ENCODE results near the gene GATA5.
A peak's percentile ranks its signal among the peaks of the same experiment; 100 is the strongest.

Gene GATA5, protein sequence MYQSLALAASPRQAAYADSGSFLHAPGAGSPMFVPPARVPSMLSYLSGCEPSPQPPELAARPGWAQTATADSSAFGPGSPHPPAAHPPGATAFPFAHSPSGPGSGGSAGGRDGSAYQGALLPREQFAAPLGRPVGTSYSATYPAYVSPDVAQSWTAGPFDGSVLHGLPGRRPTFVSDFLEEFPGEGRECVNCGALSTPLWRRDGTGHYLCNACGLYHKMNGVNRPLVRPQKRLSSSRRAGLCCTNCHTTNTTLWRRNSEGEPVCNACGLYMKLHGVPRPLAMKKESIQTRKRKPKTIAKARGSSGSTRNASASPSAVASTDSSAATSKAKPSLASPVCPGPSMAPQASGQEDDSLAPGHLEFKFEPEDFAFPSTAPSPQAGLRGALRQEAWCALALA

DNA sequence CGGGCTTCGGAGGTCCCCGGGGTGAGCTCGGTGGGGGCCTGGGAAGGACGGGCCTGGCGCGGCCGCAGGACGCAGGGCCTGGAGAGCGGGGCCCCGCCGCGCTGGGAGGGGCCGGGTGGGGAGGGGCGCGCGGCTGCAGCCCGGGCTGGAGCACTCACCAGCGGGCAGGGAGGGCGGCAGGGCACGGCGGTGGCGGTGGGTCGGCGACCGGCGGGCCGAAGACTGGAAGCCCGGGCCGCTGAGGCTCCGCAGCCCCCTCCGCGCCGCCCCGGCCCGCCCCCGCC, at the start of gene GATA5:
TSS of gene GATA5 (minus strand) at position 224 of the 284 bp plus-strand sequence. CDS start 474 bp downstream, outside the sequence.
- DNase-seq: no peak

DNA sequence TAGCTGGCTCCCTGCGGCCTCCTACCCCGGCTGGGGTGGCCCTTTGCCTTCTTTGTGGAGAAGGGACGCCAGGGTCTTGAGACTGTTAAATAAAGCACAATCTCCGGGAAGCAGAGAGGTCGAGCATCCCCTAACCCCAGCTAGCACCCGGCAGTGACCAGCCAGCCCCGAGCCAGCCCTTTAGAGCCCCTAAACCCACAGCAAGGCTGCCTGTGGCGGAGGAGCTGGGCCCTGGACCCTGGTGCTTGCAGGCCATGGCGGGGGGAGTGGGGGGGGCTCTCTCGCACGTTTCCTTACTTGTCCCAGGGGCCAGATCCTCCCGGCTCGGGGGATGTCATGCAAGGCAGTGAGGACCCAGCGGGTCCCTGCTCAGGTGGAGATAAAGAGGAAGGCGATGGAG, 49.2 kb upstream of the GATA5 start:
- no peak for DNase-seq

DNA sequence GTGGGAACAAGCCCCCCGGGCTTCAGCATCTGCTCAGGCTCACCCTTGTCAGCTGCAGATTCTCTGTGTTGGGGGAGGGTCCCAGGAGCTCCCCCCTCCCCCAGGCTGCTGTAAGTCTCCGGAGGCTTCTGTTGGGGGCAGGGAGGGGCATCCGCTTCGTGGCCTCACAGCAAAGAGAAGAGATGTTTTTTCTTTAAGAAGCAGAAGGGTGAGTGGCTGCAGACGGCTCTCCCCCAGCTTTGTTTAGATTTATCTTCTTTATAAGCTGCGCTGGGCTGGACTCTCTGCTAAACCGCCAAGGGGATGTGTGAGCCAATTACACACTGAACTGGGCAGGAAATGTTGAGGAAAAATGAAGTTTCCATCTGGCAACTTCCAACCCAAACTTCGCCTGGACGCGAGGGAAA, 48.7 kb upstream of the GATA5 start:
- no peak for DNase-seq

DNA sequence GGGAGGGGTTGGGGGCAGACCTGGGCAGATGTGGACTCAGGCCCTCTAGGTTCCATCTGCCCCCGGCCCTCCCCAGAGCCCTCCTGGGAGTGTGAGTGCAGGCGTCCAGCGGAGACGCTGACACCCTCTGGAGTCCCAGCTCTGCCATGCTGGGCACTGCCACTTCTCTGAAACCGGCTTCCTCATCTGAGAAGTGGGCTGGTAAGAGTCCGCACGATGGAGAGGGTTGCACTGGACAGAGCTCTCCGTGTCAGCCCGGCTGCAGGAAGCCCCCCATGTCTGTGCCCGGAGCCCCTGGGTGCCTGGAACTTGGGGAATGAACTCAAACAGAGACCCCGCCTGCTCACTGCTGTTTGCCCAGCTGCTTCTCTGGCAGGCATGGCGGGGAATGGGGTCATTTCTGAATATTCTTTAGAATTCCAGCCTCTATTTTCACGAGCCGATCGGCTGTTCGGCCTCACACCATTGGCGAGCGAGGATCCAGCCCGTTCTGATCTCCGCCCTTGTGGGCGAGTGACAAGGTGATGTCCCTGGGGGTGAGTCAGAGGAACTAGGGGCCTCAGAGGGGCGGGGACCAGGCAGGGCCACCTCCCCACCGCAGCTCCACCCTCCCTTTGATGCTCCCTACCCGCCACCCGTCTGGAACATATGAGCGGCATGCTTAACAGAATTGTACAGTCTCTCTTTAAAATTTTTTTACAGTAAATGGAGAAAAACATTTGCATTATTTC, 47.8 kb upstream of the GATA5 start:
- DNase-seq: no peak

DNA sequence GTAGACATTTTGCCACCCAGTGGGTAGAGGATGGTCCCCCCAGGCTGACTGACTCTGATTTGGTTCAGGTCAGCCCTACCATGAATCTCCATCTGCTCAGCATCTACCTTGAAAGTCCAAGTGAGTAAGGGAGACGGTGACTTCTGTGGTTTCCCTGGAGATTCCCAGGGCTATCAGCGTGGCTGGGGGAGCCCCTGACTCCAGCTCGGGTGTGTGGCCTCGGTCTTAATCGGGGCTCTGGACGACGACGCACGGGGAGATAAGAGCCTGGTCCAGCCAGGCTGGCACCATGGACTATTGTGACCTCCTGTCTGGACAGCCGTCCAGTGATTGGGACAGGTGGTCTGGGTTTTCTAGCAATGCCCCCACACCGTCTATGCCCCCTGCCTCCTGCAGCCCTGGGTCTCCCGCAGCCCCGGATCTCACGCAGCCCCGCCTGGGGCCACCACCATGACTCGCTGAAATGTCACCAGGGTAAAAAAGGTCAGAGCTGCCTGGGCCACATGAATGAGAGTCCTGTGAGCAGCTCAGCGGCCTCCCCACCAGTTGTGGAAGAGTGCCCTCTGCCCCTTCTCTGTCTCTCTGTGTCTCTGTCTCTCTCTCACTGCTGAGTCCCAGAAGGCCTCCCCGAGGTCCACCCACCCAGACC, 47.1 kb upstream of the GATA5 start:
- no peak for DNase-seq

DNA sequence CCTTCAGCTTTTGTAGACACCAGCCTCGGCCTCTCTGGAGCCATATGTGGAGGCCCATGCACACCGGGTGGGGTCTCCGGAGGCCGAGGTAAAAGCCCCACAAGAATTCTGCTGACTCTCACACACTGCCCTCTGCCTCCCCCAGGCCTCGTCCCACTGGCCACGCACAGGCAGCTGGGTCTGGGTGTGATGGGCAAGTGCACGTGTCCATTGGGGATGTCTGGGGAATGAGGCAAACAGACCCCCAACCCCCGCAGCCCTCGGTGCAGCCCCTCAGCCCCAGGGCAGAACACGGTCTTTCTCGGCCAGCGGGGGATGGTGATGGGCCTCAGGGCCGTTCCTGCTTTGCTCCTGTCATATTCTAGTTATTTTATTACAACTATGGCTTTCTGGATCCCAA, 44.0 kb upstream of the GATA5 start:
- DNase-seq: no peak

DNA sequence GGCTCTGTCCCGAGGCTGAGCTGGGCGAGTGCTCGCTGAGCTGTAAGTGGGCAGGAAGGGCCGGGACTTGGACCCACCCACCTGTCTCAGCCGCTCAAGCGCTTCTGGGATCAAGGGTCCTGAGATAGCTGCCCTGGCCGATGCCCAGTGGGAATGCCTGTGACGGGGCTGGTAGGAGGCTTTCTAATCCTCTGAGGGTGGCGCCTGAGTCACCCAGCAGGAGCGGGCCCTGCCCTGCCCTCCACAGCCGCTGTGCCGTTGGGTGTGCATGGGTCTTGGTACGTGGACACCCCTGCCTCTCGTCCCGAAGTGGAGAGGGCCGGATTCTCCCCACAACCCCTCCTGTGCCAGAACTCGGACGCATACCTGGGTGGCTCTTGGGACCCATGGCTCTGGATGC, 43.1 kb upstream of the GATA5 start:
- no peak for DNase-seq

DNA sequence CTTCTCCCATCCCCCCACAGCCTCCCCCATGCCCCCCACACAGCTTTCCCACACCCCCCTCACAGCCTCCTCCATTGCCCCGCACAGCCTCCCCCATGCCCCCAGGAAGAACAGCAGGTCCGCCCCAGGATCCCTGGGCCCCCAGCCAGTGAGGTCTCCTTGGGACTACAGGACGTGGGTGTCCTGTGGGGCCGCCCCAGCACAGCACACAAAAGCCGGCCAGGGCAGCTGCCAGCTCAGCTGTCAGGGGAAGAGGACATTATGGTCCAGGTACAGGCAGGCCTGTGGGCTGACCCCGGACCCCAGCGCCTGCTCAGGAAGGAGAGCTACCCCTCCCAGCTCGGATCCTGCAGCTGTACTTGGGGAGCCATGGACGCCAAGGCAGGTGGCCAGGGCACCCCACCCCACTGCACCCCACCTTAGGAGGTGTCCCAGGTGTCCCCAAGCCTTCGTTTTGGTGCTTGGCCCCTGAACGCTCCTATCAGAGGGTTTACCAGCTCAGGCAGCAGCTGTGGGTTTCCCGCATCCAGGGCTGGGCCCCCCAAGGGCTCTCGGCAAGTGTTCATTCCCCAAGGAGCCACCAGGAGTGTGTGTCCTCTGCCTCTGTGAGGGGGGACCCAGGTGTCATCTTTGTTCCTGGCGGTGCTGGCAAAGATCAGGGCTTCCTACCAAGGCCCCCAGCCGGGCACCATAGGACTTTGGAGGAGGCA, 42.3 kb upstream of the GATA5 start:
- no peak for DNase-seq

DNA sequence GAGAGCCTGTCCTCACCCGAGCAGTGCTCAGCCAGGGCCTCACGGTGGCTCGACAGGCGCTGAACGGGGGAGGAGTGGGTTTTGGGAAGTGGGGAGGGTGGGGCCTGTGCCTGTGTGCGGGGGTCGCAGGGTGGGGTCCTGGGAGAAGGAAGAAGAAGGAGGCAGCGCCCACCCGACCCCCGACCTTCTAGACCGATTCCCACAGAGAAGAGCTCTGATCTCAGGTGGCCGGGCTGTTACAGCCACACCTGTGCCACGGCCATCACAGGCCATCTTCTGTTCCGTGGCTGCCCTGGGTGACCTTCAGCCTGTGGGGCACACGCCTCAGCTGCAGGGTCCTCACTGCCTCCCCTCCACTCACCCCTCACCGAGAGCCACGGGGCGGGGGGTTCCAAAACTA, 41.4 kb upstream of the GATA5 start:
- no peak for DNase-seq

DNA sequence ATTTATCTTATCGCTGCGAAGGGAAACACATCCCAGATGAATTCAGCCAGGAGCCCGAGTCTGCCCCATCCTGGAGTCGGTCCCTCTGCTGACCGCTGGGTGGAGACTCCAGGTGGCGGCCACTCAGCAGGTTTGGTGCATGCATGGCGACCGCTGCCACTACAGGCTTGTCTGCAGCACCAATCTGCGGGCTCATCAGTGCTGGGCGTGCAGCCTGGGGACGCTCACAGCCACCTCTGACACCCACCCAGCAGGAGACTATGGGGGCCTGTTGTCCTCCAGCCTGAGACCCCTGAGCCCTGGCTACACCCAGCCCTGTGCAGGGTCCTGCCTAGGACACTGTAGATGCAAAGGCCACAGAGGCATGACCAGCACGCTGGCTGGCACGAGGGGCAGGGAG, 40.5 kb upstream of the GATA5 start:
- peak in 1 of 2 experiments; percentile 53 for DNase-seq

DNA sequence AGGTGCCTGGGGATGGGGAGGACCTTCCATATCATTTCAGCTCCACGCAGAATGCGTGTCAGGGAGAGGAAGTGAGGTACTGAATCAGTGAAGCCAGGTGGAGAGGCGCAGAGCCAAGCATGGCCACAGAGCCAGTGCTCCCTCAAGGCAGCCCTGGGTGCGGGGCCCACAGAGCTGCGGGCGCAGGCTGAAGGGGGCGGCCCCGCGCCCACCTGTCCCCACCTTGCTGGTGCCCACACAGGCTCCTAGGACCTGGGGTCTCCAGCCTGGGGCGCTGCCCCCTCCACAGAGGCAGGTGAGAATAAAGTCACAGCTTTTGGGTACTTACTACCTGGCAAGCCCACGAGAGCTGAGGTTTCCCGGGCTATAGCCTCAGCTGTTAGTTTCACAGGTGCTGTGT, 40.0 kb upstream of the GATA5 start:
- DNase-seq: no peak

DNA sequence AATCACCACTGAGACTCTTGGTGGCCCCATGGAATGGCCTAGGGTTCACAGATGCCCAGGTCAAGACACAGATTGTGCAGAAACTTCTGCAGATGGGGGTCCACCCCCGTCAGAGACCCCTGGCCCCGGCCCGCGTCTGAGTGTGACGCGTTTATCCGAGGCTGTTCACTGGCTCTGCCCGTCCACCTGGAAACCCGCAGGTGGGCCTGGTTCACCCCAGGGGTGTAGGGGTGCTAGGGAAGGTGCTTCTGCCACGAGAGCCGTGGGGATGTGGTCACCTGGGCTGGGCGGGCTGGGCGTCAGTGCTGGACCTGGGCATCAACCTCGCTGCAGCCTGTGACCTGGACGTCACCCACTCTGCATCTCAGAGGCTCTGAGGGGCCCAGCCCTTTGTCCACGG, 39.5 kb upstream of the GATA5 start:
- no peak for DNase-seq

DNA sequence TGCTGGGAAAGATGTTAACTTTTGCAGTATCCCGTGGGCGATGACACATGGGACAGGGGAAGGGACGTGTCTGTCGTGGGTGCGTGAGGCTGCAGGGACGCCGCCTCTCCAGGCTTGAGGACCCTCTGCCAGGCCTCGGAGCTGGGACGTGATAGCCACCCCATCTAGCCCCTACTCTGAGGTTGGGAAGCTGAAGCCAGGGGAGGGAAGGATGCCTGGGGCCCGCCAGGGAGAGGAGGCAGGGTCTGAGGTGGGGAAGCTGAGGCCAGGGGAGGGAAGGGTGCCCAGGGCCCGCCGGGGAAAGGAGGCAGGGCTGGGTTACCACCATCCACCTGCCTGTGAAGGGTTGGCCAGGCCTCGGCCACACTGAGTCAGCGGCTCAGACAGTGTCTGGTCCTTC, 38.2 kb upstream of the GATA5 start:
- DNase-seq: no peak

DNA sequence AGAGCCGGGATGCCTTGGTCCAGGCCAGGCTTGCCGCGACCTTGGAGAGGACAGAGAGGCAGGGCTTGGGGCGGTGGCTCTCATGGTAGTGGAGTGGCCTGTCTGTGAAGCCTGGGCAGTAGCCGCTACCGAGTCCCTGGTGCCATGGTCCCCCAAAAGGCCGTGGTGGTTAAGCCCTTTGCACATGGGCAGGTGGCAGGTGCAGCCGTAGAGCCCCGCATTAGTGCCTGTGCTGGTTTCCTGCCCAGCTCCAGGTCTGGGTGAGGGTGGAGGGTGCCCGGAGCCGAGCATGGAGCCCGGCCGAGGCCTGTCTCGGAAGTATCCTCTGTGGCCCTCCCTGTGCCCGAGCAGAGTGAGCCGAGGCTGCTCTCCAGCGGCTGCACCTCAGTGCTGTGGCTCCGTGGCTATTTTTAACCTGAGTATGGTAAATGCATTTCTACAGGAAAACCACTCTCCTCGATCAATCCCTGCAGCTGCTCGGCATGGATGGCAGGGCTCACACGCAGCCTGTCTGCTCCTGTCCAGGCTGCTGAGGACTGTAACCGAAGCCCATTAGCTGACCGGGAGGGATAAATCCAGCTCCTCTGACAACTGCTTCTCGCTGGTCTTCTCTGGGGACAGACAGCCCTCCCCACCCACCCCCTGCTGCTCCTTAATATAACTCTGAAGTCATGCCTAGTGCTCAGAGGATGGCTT, 36.3 kb upstream of the GATA5 start:
- no peak for DNase-seq

DNA sequence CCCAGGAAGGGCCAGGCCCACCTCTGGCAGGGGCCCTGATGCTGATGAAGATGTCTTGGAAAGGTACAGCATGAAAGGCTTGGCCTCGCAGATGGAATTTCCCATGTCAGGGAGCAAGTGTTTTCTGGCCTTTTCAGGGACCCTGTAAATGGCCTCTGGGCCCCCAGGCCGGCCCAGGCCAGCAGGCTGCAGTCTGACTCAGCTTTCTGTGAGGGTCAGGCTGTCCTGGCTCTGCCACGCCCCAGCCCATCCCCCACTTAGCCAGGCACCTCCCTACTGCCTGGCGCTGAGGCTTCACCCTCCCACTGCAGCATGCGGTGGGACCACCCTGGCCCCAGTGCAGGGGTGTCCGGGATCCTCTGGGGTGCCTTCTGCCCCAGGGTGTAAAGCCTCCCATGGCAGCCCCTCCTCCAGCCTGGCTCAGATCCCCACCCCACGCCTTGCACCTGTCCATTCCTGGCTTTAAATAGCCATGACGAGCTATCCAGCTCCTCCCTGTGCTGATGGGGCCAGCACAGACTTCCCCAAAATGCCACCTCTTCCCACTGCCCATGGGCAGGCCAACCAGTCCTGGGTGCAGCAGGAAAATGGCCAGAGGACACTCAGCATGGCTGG, 35.6 kb upstream of the GATA5 start:
- DNase-seq: no peak

DNA sequence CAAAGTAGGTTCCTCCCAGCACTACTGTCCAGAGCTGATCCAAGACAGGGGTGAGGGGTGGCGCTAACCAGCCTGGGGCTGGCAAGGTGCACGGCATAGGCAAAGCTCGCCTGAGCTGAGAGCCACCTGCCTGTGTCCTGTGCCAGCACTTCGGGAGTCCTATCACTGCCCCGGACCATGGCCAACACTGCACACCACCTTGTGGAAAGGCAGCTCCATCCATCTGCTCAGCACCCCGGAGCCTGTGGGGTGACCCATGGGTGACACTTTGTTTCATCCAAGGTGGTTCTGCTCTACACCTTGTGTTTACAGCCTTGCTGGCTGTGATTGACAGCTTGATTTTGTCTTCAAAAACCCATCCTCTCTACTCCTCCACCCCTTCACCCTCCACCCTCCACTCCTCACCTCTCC, 32.9 kb upstream of the GATA5 start:
- DNase-seq: no peak

DNA sequence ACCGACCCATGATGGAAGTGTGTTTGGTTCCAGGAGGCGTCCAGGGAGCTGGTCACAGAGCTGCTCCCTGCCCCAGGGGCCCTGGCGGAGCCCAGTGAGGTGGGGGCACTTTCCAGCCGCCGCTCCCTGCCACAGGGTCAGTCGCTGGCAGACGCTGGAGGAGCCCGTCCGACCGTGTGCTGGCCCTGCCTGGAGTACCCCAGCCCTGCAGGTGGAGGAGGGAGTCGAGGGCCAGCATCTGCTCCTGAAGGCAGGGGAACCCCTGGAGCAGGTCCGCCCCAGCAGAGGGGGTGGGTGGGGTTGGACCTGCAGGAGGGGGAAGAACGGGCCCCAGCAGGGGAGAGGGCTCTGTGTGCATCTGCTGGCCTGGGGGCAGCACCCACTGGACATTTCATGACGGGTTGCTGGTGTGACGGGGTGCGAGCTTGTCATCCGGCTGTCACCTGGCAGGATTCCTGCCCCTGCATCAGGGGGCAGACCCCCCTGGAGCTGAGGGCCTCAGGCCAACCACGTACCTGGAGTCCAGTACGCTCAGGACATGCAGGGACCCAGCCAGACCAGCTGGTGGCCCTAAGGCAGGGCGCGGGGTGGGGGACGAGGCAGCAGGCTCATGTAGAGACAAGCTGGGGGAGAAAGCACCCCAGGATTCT, 32.3 kb upstream of the GATA5 start:
- DNase-seq: no peak

DNA sequence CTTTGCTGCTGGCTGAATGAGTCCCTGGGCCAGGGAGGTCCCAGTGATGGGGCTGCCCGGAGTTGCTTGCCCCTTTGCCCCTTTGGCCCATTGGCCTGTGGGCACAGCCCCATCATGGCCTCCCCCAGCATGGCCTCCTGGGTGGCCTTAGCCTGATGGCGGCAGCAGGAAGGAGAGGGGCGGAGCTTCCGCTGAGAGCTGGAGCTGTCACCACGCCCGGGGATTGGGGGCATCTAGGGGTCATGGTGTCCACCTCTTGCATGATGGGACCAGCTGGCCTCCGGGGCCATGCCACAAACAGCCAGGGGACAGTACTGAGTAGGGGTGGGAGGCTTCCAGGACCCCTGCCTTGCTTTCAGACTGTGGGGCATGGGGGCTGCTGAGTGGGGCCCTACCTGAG, 31.5 kb upstream of the GATA5 start:
- DNase-seq: no peak

DNA sequence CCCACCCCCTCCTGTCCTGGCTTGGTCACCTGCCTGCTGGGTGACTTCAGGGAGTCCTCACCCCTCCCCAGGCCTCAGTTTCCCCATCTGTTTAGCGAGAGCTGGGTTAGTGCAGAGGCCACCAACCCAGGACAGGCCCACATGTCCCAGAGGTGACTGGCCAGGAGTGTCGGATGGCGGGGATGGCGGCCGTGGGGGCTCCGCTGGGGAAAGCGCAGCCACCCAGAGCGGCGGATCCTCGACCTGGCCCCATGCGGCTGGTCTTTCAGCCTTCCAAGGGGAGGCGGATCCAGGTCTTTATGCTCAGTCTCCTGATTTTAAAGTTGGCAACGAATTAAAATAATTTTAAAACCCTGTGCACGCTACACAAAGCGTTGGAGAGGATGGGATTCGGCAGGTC, 31.0 kb upstream of the GATA5 start:
- DNase-seq: no peak

DNA sequence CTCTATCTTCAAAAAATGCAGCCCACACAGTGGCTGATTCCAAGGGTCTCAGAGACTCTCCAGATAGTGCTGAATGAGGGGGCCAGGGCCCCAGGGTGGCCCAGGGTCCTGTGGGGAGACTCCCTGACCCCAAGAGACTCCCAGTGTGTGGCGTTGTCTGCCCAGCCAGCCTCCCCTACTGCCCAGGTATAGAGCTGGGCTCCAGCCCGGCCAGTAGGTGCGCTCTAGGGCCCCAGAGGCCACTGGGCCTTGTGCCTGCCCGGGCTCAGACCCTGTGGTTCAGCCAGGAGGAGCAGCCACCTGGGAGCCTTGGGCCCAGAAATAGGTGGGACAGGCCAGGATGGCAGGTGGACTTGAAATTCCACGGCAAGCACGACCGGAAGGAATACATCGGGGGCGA, 30.3 kb upstream of the GATA5 start:
- no peak for DNase-seq

DNA sequence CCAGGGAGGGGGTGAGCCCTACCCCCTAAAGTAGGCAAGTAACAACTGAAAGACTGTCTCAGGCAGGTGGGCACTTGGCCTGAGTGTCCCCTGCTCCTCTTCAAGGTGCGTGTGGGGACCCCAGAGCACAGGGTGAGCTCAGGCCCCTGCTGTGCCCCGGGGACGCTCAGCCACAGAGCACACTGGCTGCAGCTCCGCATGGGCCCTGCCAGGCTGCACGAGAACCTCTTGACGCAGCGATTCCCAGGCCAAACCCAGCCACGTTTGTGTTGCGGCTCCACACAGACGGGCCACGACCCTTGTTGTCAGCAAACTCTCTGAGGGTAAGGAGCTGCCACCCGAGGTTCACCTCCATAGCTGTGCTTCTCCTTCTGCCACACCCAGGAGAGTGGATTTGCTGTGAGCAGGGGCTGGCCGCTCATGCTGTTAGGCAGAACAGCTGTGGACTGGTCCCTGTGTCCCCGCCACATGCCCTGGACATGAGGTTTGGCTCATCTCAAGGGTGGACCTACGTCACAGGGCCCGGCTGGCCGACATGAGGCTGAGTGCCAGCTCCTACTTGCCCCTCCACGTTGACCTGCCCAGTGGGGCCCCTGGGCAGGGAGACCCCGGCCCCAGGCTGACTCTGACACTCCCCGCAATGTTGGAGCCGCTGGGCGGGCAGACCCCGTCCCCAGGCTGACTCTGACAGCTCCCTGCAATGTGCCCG, 29.7 kb upstream of the GATA5 start:
- no peak for DNase-seq
